ENCODE data around the gene TUT7.
A peak's percentile ranks its signal among the peaks of the same experiment; 100 is the strongest.
"Not testable (repeated sequence)": the region's sequence is repeated elsewhere in the genome, so short reads cannot be mapped to it uniquely, and the experiment has no call there.

The TUT7 gene

DNA sequence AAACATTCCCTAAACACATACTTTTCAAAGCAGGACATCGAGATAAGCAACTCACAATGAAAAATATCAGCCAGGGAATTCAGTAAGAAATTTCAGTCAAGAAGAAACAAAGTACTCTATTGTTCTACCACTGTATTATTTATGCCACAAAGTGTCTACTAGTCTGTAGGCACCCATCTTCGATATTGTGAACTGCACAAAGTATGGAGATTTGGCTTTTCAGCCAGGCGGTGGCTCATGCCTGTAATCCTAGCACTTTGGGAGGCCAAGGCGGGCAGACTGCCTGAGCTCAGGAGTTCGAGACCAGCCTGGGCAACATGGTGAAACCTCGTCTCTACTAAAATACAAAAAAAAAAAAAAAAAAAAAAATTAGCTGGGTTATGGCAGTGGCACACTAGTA is 63.9 kb downstream of the TUT7 start:
- DNase-seq, result not testable (repeated sequence)

- no peak for DNase-seq
Observed at GRCh38 chr9:86288499-86289198, 65.6 kb downstream of the TUT7 start.

DNA sequence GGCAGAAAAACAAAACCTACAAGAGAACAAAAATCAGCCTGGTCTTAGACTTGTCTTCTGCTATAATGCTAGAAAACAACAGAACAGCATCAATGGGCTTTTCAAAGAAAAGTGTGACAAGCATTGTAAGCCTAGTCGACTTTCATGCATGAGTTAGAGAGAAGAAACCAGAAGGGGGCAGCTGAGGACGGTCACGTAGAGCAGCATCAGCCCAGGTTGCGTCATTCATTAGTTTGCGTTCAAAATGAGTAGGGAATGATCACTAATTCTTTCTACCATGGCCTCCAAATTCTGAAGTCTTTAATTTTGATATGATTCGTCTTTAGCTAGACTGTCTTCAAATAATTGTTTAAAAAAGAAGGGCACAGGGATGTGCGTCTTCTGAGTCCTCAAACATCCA is 67.2 kb downstream of the TUT7 start:
- peak; percentile 8 for DNase-seq

- no peak for DNase-seq
Observed at GRCh38 chr9:86286278-86286677, 67.9 kb downstream of the TUT7 start.

DNA sequence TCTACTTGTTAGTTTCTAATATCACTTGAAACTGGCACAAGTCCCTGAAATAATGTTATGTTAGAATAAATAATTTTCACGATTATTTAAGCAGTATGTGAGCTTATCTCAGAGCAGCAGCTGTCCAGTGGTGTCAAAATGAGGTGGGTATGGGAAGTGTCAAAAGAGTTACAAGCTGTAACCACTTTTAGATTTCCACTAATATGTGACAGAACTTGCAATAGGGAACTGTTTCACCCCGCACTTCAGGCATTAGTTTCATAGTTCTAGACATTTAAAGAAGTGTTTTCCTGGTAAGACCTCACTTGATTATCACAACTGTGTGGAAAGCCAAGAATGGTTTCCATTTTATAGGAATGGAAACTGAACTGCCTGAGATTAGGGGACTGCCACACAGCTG is 68.9 kb downstream of the TUT7 start:
- DNase-seq, result no peak

GRCh38 chr9:86282979-86283535 is 71.2 kb downstream of the TUT7 start:
- DNase-seq, result no peak

DNA sequence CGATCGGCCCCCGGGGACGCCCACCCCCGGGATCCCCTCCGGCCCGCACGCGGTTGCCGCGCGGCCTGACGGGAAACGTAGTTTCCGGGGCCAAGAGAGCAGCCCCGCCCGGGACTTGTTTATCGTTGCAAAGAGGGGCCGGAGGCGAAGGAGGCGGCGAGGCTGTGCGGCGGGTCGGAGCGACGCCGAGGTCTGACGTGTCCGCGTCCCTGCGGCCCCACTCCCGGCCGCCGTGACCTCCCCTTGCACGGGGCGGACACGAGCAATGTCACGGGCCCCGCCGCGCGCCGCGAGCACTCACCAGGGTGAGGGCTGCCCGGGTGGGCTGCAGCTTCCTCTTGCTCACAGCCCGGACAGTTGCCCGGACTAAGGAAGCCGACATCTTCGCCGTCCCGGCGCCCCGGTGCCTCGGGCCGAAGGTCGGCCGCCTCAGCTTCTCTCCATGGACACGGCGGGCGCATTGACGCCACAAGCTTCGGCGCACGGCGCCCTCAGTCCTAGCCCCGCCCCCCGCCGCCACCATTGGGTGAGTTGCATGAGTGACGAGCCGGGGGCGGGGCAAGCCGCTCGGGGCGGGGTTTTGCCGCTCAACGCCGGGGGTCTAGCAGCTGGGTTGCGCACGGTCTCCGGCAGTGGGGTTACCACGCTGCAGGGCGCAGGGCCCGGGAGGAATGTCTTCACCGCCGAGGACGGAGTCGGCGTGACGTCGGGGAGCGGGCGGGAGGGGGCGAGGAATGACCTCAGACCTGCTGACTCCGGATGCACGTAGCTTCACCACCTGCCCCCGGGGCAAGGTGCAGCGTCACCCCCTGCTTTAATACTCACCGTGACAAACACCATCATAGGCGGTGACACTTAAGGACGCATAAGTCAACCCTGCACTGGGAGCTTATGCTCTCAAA is 71.9 kb downstream of the TUT7 start, which contains the start of gene ISCA1:
Gene ISCA1, minus strand, starts transcription at position 462 of the 902 bp plus-strand sequence. Its CDS starts 80 bp downstream, at position 382.
- DNase-seq, result peak; percentile 95

GRCh38 chr9:86281593-86282076 is 72.6 kb downstream of the TUT7 start:
- DNase-seq, result no peak

DNA sequence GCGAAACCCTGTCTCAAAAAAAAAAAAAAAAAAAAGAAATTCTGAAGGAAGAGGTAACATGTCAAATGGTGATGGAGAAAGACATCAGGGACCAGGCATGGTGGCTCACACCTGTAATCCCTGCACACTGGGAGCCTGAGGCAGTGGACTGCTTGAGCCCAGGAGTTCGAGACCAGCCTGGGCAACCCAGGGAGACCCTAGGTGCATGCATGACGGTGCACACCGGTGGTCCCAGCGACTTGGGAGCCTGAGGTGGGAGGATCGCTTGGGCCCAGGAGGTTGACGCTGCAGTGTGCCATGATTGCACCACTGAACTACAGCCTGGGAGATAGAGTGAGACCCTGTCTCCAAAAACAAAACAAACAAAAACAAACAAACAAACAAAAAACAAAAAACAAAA is 73.6 kb downstream of the TUT7 start:
- no peak for DNase-seq

DNA sequence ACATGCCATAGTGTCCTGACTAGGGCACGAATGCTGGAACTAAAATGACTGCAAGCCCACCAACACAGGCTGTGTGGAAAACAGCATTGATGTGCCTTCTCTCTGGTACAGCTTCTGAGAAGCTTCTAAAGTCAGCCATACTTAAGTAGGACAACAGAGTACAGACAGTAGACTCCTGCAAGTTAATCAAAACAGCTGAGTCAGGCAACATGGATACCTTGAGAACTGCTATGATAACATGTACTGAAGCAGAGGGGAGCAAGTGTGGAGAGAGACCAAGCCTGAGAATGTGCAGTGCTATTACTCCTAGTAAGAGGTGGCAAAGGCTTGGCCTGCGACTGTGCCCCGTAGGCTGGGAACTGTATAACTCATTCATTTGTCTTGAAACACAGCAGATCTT is 74.4 kb downstream of the TUT7 start:
- no peak for DNase-seq

DNA sequence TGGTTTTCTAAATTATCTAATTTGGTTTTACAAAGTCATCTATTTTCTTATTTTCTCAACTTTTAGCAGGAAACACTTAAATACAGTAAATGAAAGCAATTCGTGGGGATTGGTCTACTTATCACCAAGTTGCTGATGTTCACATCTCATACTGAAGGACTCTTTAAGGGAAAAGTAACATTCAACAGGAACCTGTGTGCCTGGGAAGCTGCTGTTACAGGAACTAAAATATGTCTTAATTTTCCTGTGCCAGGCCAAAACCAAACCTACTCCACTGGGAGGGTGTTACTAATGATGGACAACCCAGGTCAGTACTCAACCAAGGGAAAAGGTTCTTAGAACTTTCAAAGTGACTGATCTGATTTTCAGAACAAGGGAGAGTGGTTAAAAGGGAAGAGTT is 77.1 kb downstream of the TUT7 start:
- no peak for DNase-seq

- no peak for DNase-seq
Observed at GRCh38 chr9:86275962-86276361, 78.2 kb downstream of the TUT7 start.

- no peak for DNase-seq
Observed at GRCh38 chr9:86274821-86275643, 79.2 kb downstream of the TUT7 start.

- no peak for DNase-seq
Observed at GRCh38 chr9:86272221-86272620, 82.0 kb downstream of the TUT7 start.

- no peak for DNase-seq
Observed at GRCh38 chr9:86263876-86264275, 90.3 kb downstream of the TUT7 start.

DNA sequence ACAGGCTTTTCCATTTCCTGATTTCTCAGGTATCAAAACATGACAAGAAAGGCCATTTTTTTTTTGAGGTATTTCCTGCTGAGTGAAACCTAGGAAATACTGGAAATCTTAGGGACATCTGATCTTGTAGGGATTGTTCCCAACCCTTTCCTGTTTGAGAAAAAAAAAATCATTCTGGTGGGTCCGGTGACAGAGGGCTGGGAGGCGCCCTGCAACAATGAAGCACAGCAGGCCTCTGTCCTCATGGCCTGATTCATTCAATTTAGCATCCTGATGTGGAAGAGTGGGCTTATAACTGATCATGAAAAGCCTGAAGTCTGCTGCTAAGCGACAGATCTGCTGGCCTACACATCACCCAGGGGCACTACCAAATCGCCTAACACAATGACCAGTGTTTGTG is 91.7 kb downstream of the TUT7 start:
- no peak for DNase-seq

DNA sequence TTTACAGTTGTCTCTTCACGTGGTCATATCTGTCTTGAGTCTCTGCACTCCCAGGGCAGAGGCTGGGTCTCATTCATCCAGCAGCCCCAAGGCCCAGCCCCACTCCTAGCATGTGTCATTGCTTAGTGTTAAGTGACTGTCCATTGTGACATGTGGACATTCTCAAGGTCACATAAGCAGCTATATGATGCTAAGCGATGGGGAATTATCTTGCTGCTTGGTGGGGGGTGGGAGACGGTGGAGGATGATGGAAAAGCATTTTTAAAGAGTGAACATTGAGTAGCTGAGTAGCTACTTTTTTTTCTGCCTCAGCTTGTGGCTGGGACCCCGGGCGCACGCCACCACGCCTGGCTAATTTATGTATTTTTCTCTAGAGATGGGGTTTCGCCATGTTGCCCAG is 94.7 kb downstream of the TUT7 start, which contains the start of gene C9orf153:
Gene C9orf153, minus strand, starts transcription at position 101 of the 400 bp plus-strand sequence. CDS start 30,054 bp downstream, outside the sequence.
- no peak for DNase-seq

- DNase-seq, result no peak
Observed at GRCh38 chr9:86257391-86257790, 96.8 kb downstream of the TUT7 start.

- DNase-seq, result no peak
Observed at GRCh38 chr9:86256653-86257052, 97.6 kb downstream of the TUT7 start.

- no peak for DNase-seq
Observed at GRCh38 chr9:86253577-86253976, 100.6 kb downstream of the TUT7 start.

DNA sequence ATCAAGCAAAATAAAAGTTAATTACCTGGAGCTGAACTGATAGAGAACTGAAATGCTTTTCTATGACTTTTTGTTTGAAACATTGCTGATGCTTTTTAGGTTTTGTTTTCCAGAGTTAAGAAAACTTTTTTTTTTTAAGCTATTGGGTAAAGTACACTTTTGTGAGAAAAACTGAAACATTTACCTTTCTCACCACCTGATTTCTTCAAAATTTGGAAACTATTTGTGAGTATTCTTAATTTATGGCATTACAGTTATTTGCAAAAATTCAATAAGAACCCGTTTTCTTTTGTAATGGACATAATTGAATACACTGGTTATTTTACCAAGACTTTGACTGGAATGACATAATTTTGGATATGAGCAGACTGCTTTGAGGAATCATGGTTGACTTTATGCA is 101.3 kb downstream of the TUT7 start:
- DNase-seq, result no peak

DNA sequence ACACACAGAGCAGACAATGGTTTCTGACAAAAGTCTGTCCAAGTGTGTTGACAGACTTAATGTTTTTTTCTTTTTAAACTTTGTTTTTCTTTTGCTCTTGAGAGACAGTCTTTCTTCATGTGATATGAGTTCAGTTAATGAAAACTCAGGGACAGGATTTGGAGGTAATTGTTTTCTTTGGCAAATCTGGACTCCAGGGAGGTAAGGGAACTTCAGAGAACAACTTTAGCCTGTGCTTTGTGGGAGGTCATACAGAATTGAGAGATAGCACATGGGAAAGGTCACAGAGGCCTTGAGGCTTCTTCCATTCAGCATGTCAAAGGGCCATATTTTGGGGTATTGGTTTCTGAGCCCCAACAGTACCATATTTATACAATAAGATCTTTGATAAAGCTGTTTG is 104.1 kb downstream of the TUT7 start:
- no peak for DNase-seq

- DNase-seq, result no peak
Observed at GRCh38 chr9:86248746-86249145, 105.5 kb downstream of the TUT7 start.
